SU-DHL-6 (cell line): Measurements from ENCODE around the gene NUP98.

Experiments used
- H2AFZ ChIP-seq: fragments of 200-600 bp; sonication (generic); 2 replicates; pipeline ENCODE4 v1.6.1; 2014; ENCODE audit warnings: low read depth, mild to moderate bottlenecking, moderate library complexity, mixed read lengths, antibody characterized with exemption, low read length; ENCODE audit not compliant: severe bottlenecking
- H3F3A ChIP-seq: fragments of 200-600 bp; shearing (Covaris generic); 2 replicates; pipeline ENCODE4 v1.6.0; 2016; ENCODE audit warnings: antibody characterized with exemption, mild to moderate bottlenecking; ENCODE audit not compliant: insufficient read depth
- H3K27ac ChIP-seq: fragments of 200-600 bp; sonication (generic); 2 replicates; pipeline ENCODE4 v1.5.1; 2016; ENCODE audit warnings: low read depth, mild to moderate bottlenecking, low read length, moderate library complexity, mixed read lengths
- H3K27me3 ChIP-seq: fragments of 200-600 bp; sonication (generic), shearing (Covaris generic); 2 replicates; pipeline ENCODE4 v1.6.0; 2014; ENCODE audit warnings: mild to moderate bottlenecking, low read length
- H3K36me3 ChIP-seq: fragments of 200-600 bp; sonication (generic); 2 replicates; pipeline ENCODE4 v1.6.1; 2014; ENCODE audit warnings: mild to moderate bottlenecking, low read length, mixed read lengths
- H3K4me2 ChIP-seq: fragments of 300-600, 200-600 bp; shearing (Covaris generic), sonication (generic); 2 replicates; pipeline ENCODE4 v1.6.0; 2014; ENCODE audit warnings: low read length, low read depth, mild to moderate bottlenecking; ENCODE audit not compliant: poor library complexity, severe bottlenecking
- H3K4me3 ChIP-seq: fragments of 200-600 bp; sonication (generic); 2 replicates; pipeline ENCODE4 v1.5.1; 2014; ENCODE audit warnings: antibody characterized with exemption, low read length, mild to moderate bottlenecking, mixed read lengths; ENCODE audit not compliant: insufficient read depth, poor library complexity, severe bottlenecking
- H3K79me2 ChIP-seq: fragments of 200-600 bp; sonication (generic); 2 replicates; pipeline ENCODE4 v1.6.1; 2014; ENCODE audit warnings: mild to moderate bottlenecking, low read length, moderate library complexity; ENCODE audit not compliant: insufficient read depth
- H3K9ac ChIP-seq: fragments of 200-600 bp; sonication (generic); 2 replicates; pipeline ENCODE4 v1.7.0; 2014; ENCODE audit warnings: mild to moderate bottlenecking, low read length
- H3K9me2 ChIP-seq: fragments of 200-600 bp; sonication (generic); replicated peaks from 2 replicates; pipeline ENCODE4 v1.6.1; 2014; ENCODE audit warnings: low read length; ENCODE audit not compliant: insufficient read depth
- H3K9me3 ChIP-seq: fragments of 200-600 bp; sonication (generic); 2 replicates; pipeline ENCODE4 v1.6.1; 2014; ENCODE audit warnings: low read length, mixed read lengths; ENCODE audit not compliant: insufficient read depth
- H4K20me1 ChIP-seq: fragments of 200-600 bp; sonication (generic); 2 replicates; pipeline ENCODE4 v1.6.1; 2014; ENCODE audit warnings: low read depth, mild to moderate bottlenecking, antibody characterized with exemption, low read length, moderate library complexity, mixed read lengths
- CTCF ChIP-seq: fragments of 200-600 bp; sonication (generic); IDR thresholded peaks from one replicate; pipeline ENCODE4 v1.5.1; 2017; ENCODE audit warnings: antibody characterized with exemption, mild to moderate bottlenecking, low read length, moderate library complexity; ENCODE audit not compliant: insufficient read depth, poor library complexity, severe bottlenecking
- EZH2phosphoT487 ChIP-seq: fragments of 200-600 bp; sonication (generic), shearing (Covaris generic); conservative IDR thresholded peaks from 2 replicates; pipeline ENCODE4 v1.6.1; 2018; ENCODE audit warnings: mild to moderate bottlenecking, antibody characterized with exemption, low read length, moderate library complexity, mixed read lengths

Gene NUP98

GRCh38 chr11:3723014-3723708 is 74.2 kb downstream of the NUP98 start:
- no peaks in the 10 kb centered on the region; the same call in none of the 2 replicates for H3F3A ChIP-seq
- no peaks in the 10 kb centered on the region for H3K27me3 ChIP-seq
- H3K27ac ChIP-seq: no peak overlapping the region
- H4K20me1 ChIP-seq: peaks cover 7% of the 10 kb centered on the region; the same call in 1 of the 2 replicates
- peaks cover 81% of the 10 kb centered on the region for H3K36me3 ChIP-seq
- H2AFZ ChIP-seq: no peak overlapping the region
- H3K9me3 ChIP-seq: no peaks in the 10 kb centered on the region
- no peak for TF ChIP-seq EZH2phosphoT487
- no peak overlapping the region for H3K9ac ChIP-seq
- no peak overlapping the region for H3K4me2 ChIP-seq
- no peak overlapping the region for H3K4me3 ChIP-seq
- H3K9me2 ChIP-seq: no peaks in the 10 kb centered on the region
- H3K79me2 ChIP-seq: peaks cover 6% of the 10 kb centered on the region; the same call in 1 of the 2 replicates

- no peak overlapping the region for H3K9ac ChIP-seq
Measured at GRCh38 chr11:3722100-3722499, 75.3 kb downstream of the NUP98 start.

GRCh38 chr11:3720997-3721396 is 76.4 kb downstream of the NUP98 start:
- H3K4me2 ChIP-seq: no peak overlapping the region
- H3K4me3 ChIP-seq: no peak overlapping the region
- H2AFZ ChIP-seq: no peak overlapping the region
- peaks cover 84% of the 10 kb centered on the region for H3K36me3 ChIP-seq
- no peaks in the 10 kb centered on the region for H3K27me3 ChIP-seq
- no peaks in the 10 kb centered on the region for H3K9me2 ChIP-seq
- peaks cover 5% of the 10 kb centered on the region for H3F3A ChIP-seq
- H3K27ac ChIP-seq: no peak overlapping the region
- no peak overlapping the region for H3K9ac ChIP-seq
- TF ChIP-seq EZH2phosphoT487: no peak
- H4K20me1 ChIP-seq: no peaks in the 10 kb centered on the region
- H3K9me3 ChIP-seq: no peaks in the 10 kb centered on the region
- no peaks in the 10 kb centered on the region for H3K79me2 ChIP-seq

More at GRCh38 chr11:3722100-3722499, 75.3 kb downstream of the NUP98 start:
- Histone ChIP-seq H3K27me3 (no peaks in the 10 kb centered on the region), H3K79me2 (peaks cover 6% of the 10 kb centered on the region; the same call in 1 of the 2 replicates), H3K4me2 (no peak overlapping the region), H3F3A (no peaks in the 10 kb centered on the region; the same call in none of the 2 replicates), H3K9me2 (no peaks in the 10 kb centered on the region), H2AFZ (no peak overlapping the region), H3K27ac (no peak overlapping the region), H3K9me3 (no peaks in the 10 kb centered on the region), H3K4me3 (no peak overlapping the region), H4K20me1 (peaks cover 7% of the 10 kb centered on the region; the same call in 1 of the 2 replicates), H3K36me3 (peaks cover 82% of the 10 kb centered on the region)
- TF ChIP-seq EZH2phosphoT487 (no peak), CTCF (no peak)

- Histone ChIP-seq H3K27ac (no peak overlapping the region), H3K79me2 (no peaks in the 10 kb centered on the region), H4K20me1 (no peaks in the 10 kb centered on the region), H3K9me3 (no peaks in the 10 kb centered on the region), H2AFZ (no peak overlapping the region), H3K4me3 (no peak overlapping the region), H3K36me3 (peaks cover 72% of the 10 kb centered on the region), H3F3A (peaks cover 14% of the 10 kb centered on the region; the same call in 1 of the 2 replicates), H3K4me2 (no peak overlapping the region), H3K9ac (no peak overlapping the region), H3K9me2 (no peaks in the 10 kb centered on the region), H3K27me3 (no peaks in the 10 kb centered on the region)
- TF ChIP-seq CTCF (no peak), EZH2phosphoT487 (no peak)
Measured at GRCh38 chr11:3712274-3712673, 85.1 kb downstream of the NUP98 start.
